DMS 273 (cell line): ENCODE data around the gene PXT1.
"Not testable (repeated sequence)": the region's sequence is repeated elsewhere in the genome, so short reads cannot be mapped to it uniquely, and the experiment has no call there.

Source experiments
- DNase-seq: peaks from one replicate; lab custom pipeline; 2025; ENCODE audit not compliant: unreplicated experiment; lab: John Stamatoyannopoulos, UW

Gene PXT1

DNA sequence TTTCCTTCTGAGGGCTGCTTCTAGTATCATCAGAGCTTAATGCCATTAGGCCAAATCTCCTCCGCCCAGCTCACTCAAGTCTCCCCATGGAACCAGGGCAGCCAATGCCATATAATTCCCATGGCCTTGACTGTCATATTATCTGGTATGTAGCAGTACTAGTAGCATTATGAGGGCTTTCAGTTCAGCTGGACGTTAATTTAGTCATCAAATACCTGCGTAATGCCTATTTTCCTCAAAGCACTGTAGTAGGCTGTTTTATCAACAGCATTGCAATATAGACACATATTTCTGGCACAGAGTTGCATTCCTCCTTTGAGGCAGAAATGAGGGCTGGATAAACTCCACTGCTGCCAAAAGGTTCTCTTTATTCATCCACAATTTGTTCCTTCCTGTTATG, 1.8 kb upstream of the PXT1 start:
- no peak for DNase-seq

DNA sequence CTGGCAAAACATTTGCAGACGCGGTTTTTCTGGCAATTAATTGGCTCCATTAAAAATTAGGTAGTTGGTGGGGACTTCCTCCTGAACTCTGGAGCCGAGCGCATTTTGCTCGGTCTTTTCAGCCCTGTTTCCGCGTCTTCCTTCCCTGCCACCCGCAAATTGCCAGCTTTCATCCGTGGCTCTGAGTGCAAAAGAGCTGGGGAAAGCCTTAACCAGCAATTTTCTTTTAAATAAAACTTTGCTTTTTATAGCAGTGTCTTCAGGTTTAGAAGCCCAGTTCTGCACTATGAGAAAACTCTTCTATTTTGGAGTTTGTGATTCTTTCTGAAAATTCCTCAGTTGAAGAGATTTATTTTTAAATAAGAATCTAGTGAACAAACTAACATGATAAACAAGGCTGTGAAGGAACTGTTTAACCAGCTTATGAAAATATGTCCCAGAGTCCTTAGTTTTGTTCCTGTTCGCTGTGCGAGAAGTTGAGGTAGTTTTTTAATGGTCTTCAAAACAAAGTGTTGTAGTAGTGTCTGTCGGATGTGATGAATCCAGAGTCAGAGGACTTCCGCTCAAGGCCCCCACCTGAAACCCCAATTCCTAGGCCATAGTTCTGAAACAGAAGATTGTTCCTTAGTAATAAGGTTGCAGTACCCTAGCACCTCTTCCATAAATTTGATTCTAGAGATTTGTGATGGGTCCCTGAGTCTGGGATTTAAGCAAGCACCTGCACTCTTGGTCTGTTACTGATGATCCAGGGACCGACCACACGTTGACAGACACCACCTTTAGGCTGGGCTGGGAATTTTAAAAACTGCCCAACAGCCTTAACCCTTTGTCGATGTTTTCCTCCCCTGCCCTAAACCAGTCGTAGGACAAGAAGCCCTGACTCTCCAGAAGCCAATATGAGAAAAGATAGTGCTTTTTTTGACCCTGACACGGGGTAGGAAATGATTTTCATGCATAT, 1.1 kb upstream of the PXT1 start:
- DNase-seq = peak; percentile 54

- DNase-seq = no peak
Observed at GRCh38 chr6:36442103-36442670, 467 bp downstream of the PXT1 start.

DNA sequence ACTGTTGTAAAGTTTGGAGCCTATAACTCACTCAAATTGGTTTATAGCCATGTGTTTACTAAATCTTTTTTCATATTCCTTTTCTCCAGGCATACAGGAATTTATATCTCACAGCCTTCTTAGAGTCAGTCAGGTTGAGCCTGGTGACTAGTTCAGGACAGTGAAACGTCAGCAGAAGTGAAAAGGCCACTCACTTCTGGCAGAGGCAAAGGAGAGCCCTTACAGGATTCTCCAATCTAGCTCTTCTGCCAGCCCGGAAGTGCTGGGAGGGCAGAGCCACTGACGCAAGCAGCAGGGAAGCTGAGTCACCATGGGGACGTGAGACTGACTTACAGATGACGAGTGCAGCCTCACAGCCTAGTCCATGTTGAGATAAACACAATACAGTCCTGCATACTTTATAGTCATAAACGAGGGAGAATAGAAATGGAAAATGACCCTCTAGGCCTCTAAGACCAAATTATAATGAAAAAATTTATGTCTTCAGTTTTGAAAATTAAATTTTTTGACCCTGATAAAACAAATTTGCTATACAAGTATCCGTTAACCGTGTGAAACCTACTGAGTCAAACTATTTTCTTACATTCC, 1.3 kb downstream of the PXT1 start:
- DNase-seq = peak; percentile 96

DNA sequence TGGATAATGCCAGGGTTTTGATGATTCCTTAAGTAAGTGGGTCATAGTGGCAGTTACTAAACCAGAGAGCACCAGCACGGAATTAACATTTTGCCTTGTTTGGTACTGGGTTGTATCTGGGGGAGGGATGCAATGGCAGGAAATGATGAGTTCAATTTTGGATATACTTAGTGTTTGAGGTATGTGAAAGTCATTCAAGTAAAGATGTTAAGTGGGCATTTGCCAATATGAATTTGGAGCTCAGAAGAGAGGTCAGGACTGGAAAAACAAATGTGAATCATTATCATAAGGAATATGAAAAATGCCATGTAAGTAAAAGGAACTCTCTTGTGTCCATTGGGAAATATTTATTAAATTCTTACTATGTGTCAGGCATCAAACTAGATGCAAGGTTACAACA, 6.2 kb downstream of the PXT1 start:
- DNase-seq = no peak

- no peak for DNase-seq
Observed at GRCh38 chr6:36432151-36432671, 10.4 kb downstream of the PXT1 start.

GRCh38 chr6:36431197-36431596, 11.5 kb downstream of the PXT1 start:
- no peak for DNase-seq

GRCh38 chr6:36430351-36430750, 12.3 kb downstream of the PXT1 start:
- no peak for DNase-seq

- peak; percentile 22 for DNase-seq
Observed at GRCh38 chr6:36428911-36429310, 13.7 kb downstream of the PXT1 start.

DNA sequence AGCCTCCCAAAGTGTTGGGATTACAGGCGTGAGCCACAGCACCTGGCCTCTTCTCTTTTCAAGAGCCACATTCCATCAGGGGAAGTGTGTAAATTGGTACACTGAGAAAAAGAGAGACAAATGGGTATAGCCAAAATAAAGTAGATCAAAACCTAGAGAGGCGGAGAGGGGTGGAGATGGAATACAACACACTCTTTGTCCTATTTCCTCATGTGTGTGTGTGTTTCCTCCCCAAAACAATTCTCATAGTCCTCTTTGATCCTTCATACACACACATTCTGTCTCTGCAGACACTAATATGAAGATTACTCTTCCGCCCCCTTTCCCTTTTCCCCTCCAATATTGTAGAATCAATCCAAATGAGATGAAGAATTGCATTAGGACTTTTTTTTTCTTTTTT, 16.0 kb downstream of the PXT1 start:
- DNase-seq = no peak

DNA sequence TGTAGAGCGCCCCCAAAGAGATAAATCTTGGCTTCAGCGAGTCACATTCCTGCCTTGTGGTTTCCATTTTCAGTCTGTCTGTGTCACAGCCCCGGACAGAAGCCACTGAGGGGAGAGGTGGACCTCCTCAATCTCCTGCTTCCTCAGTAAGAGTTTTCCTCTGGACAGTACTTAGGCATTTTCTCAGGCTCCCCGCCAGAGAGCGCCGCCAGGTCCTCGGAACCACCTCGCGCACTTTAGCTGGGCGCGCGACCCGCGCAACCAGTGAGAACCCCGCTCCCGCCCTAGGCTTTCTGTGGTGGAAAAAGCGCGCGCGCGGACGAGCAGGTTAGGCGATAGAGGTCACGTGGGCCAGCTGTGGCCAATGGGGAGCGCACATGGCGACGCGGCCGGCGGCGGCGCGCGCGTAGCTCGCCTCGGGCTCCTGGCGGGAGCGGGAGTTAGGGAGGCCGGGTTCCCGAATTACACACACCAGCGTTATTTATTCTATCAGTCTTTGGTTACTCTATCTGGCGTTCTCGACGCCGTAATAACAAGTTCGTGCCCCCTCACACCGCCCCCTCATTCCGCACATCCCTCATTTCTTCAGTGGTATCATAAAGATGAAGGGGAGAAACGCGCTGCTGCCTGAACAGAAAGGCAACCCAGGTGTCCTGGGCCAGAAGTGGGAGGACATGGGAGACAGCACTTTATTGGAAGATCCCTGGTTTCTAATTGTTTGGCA, 19.4 kb downstream of the PXT1 start:
- peak; percentile 100 for DNase-seq

- no peak for DNase-seq
Observed at GRCh38 chr6:36422714-36423100, 19.9 kb downstream of the PXT1 start.

GRCh38 chr6:36419310-36419709, 23.3 kb downstream of the PXT1 start:
- no peak for DNase-seq

- DNase-seq = no peak
Observed at GRCh38 chr6:36418558-36418957, 24.1 kb downstream of the PXT1 start.

DNA sequence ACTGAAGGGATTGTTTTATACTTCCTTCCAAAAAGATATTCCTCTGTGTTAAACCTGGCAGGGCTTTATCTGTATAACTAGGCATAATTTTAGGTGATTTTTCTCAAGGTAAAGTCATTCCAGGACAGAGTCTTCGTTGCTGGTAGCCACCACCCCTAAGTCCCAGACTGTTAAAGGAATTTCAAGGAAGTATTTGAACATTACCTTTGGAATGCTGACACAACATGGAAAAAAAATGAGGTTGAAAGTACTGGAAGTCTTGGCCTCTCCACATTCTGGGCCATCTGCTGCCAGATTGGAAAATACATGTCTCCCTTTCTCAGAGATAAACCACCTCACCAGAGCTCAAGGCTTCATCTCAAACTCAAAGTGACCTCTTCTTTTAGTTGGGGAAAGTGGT, 28.2 kb downstream of the PXT1 start:
- peak; percentile 29 for DNase-seq

- no peak for DNase-seq
Observed at GRCh38 chr6:36413489-36414480, 28.9 kb downstream of the PXT1 start.

GRCh38 chr6:36409718-36410117, 32.9 kb downstream of the PXT1 start:
- DNase-seq = not testable (repeated sequence)

DNA sequence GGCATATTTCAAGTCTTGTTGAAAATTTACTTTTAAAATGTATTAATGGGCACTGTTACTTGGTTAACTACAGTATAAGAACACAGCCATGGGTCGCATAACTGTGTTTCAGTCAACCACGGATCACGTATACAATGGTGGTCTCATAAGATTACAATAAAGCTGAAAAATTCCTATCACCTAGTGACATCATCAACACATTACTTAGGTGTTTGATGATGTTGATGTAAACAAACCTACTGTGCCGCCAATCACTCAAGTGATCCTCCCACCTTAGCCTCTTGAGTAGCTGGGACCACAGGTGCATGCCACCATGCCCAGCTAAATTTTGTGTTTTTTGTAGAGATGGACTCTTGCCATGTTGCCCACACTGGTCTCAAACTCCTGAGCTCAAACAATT, 38.5 kb downstream of the PXT1 start:
- no peak for DNase-seq

DNA sequence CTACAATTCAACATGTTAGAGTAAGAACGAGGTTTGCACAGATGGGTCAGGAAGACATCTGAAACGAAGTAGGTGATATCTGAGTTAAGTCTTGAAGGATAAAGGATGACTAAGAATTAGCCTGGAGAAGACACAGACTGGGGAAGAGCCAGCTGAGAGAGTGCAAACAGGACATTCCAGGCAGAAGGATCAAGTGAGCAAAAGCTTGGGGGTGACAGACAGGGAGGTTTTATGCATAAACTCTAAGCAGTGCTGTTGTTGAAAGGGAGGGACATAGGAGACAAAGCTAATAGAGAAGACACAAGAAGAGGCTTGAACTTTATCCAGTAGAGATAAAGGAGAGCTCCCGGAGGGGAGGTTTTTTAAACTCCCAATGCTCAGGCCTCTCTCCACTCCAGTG, 40.2 kb downstream of the PXT1 start:
- DNase-seq = no peak

- no peak for DNase-seq
Observed at GRCh38 chr6:36399970-36400369, 42.7 kb downstream of the PXT1 start.
